Measurements from ENCODE around the gene POLR3GL. TPM values are rescaled to one million over a fixed set of nuclear protein-coding genes. Genes with fewer than 3 reads are reported as not detected.

The POLR3GL gene
- polyA plus RNA-seq, 1 donor (not counting 4 experiments of a cell fraction or from before 2014, with no cell fraction given) = 14.0 TPM

GRCh38 chr1:145985129-145985501, 20.6 kb downstream of the POLR3GL start:
- Histone ChIP-seq H2AFZ (ENCODE audit: control insufficient read depth, low read length) (peak overlapping the region; percentile 83), H3K27me3 (ENCODE audit: control insufficient read depth, extremely low read depth, insufficient read depth, low read length) (no peaks in the 10 kb centered on the region), H3K4me3 (ENCODE audit: control insufficient read depth in 2 of 3, extremely low read depth in 1 of 3, insufficient read depth in 2 of 3, low read depth in 1 of 3, low read length in 3 of 3) (peak overlapping the region in 2 of 3 experiments; percentile 4 to 18), H4K20me1 (ENCODE audit: control insufficient read depth, extremely low read depth, insufficient read depth, low read length) (no peaks in the 10 kb centered on the region), H3K79me2 (ENCODE audit: control insufficient read depth, insufficient read depth, low read length) (no peaks in the 10 kb centered on the region), H3K9me3 (ENCODE audit: control insufficient read depth, low read depth, low read length) (no peaks in the 10 kb centered on the region), H3K36me3 (ENCODE audit: control insufficient read depth in 2 of 2, extremely low read depth in 1 of 2, insufficient read depth in 2 of 2, low read length in 2 of 2) (no peaks in the 10 kb centered on the region), H3K9ac (ENCODE audit: control insufficient read depth, extremely low read depth, insufficient read depth, low read length) (peak overlapping the region; percentile 14), H3K4me1 (ENCODE audit: control insufficient read depth, extremely low read depth, insufficient read depth, low read length) (peaks cover 34% of the 10 kb centered on the region), H3K4me2 (ENCODE audit: control insufficient read depth, extremely low read depth, insufficient read depth, low read depth, low read length) (peak overlapping the region; percentile 69), H3K9me1 (ENCODE audit: control insufficient read depth, extremely low read depth, insufficient read depth, low read length) (no peaks in the 10 kb centered on the region), H3K27ac (ENCODE audit: control insufficient read depth, insufficient read depth, low read length) (peak overlapping the region; percentile 42)
- dilution Hi-C loops (cut with MboI; ENCODE audit: extremely low pct_ligation_motif_present, low sequenced_read_pairs) = no loop called here
- DNase-seq (ENCODE audit: low read depth, low spot score) = no peak
- no peak for TF ChIP-seq EZH2 (IDR thresholded peaks at IDR 0.05; ENCODE audit: low read length)
- TF ChIP-seq, protein P1, sequence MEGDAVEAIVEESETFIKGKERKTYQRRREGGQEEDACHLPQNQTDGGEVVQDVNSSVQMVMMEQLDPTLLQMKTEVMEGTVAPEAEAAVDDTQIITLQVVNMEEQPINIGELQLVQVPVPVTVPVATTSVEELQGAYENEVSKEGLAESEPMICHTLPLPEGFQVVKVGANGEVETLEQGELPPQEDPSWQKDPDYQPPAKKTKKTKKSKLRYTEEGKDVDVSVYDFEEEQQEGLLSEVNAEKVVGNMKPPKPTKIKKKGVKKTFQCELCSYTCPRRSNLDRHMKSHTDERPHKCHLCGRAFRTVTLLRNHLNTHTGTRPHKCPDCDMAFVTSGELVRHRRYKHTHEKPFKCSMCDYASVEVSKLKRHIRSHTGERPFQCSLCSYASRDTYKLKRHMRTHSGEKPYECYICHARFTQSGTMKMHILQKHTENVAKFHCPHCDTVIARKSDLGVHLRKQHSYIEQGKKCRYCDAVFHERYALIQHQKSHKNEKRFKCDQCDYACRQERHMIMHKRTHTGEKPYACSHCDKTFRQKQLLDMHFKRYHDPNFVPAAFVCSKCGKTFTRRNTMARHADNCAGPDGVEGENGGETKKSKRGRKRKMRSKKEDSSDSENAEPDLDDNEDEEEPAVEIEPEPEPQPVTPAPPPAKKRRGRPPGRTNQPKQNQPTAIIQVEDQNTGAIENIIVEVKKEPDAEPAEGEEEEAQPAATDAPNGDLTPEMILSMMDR (optimal IDR thresholded peaks at IDR 0.05 in 1 of 3, IDR thresholded peaks at IDR 0.05 in 1 of 3, conservative IDR thresholded peaks at IDR 0.05 in 1 of 3; ENCODE audit: extremely low read depth in 1 of 3, insufficient read depth in 2 of 3, low read length in 3 of 3) = no peak
- no peak for FAIRE-seq

- TF ChIP-seq EZH2 (IDR thresholded peaks at IDR 0.05; ENCODE audit: low read length) = no peak
- TF ChIP-seq, protein P1 (optimal IDR thresholded peaks at IDR 0.05 in 1 of 3, IDR thresholded peaks at IDR 0.05 in 1 of 3, conservative IDR thresholded peaks at IDR 0.05 in 1 of 3; ENCODE audit: extremely low read depth in 1 of 3, insufficient read depth in 2 of 3, low read length in 3 of 3) = no peak
- DNase-seq (ENCODE audit: low read depth, low spot score) (no peak), FAIRE-seq (no peak)
- Histone ChIP-seq H3K27ac (ENCODE audit: control insufficient read depth, insufficient read depth, low read length) (peak overlapping the region; percentile 42), H3K36me3 (ENCODE audit: control insufficient read depth in 2 of 2, extremely low read depth in 1 of 2, insufficient read depth in 2 of 2, low read length in 2 of 2) (no peaks in the 10 kb centered on the region), H3K4me3 (ENCODE audit: control insufficient read depth in 2 of 3, extremely low read depth in 1 of 3, insufficient read depth in 2 of 3, low read depth in 1 of 3, low read length in 3 of 3) (peak overlapping the region in 2 of 3 experiments; percentile 4 to 18), H3K4me2 (ENCODE audit: control insufficient read depth, extremely low read depth, insufficient read depth, low read depth, low read length) (peak overlapping the region; percentile 69), H3K9me1 (ENCODE audit: control insufficient read depth, extremely low read depth, insufficient read depth, low read length) (no peaks in the 10 kb centered on the region), H3K9me3 (ENCODE audit: control insufficient read depth, low read depth, low read length) (no peaks in the 10 kb centered on the region), H3K79me2 (ENCODE audit: control insufficient read depth, insufficient read depth, low read length) (no peaks in the 10 kb centered on the region), H3K9ac (ENCODE audit: control insufficient read depth, extremely low read depth, insufficient read depth, low read length) (peak overlapping the region; percentile 14), H4K20me1 (ENCODE audit: control insufficient read depth, extremely low read depth, insufficient read depth, low read length) (no peaks in the 10 kb centered on the region), H3K27me3 (ENCODE audit: control insufficient read depth, extremely low read depth, insufficient read depth, low read length) (no peaks in the 10 kb centered on the region), H3K4me1 (ENCODE audit: control insufficient read depth, extremely low read depth, insufficient read depth, low read length) (peaks cover 30% of the 10 kb centered on the region), H2AFZ (ENCODE audit: control insufficient read depth, low read length) (peak overlapping the region; percentile 83)
- dilution Hi-C loops (cut with MboI; ENCODE audit: extremely low pct_ligation_motif_present, low sequenced_read_pairs) = no loop called here
Measured at GRCh38 chr1:145985502-145986439, 21.3 kb downstream of the POLR3GL start.
